ENCODE measurements around the gene ERCC6.

The ERCC6 gene

DNA sequence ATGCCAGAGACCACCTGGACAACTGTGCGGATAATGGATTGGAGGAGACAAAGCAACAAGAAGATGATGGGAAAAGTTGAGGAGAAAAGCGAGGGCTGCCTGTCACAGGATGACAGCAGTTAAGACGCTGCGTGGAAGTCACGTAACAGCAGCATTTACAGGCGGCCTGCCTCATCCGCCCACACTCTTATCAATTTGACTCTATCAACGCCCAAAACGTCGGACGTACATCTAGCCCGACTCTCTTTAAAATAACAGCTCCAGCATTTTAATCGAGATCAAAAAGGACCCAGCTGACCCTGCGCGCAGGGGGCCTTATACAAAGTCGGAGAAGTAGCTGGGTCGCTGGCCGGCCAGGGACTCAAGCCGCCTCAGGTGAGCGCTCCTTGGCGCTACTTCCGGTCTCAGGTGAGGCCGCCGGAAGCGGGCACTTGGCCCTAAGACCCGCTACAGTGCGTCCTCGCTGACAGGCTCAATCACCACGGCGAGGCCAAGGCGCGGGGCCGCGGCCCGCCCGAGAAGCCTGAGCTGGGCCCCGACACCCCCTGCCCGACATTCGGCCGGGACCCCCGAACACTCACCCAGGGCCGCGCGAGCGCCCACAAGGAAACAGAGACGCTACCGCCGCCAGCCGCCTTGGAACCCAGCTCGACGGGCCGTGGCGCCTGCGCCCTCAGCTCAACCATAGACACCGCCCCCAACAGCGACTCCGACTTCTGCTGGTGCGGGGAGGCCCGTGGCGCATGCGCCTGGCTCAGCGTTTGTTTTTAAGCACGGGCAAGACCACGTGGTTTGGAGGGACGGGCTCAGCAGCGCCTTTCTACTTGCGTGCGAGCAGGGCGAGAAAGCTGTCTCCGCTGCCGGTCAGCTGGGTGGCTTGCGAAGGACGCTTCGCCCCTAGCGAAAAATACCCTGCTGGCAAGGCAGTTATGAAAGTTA is at the start of gene ERCC6:
TSS of gene ERCC6 (minus strand) at position 741 of the 939 bp plus-strand sequence.
- no peaks in the 10 kb centered on the region for H3K27me3 ChIP-seq (ENCODE audit: control insufficient read depth in 1 of 2, insufficient read depth in 2 of 2, low read length in 2 of 2)
- H3K4me3 ChIP-seq (ENCODE audit: low read depth in 1 of 2, low read length in 2 of 2) = peak within 1 kb of the TSS; percentile 87 to 94
- H3K4me1 ChIP-seq (ENCODE audit: insufficient read depth, low read length) = peaks cover 16% of the 10 kb centered on the region
- H3K36me3 ChIP-seq (ENCODE audit: insufficient read depth, low read length) = no peaks in the 10 kb centered on the region
- peak within 1 kb of the TSS; percentile 60 for H3K9ac ChIP-seq (ENCODE audit: low read length)
- no peaks in the 10 kb centered on the region for H3K9me3 ChIP-seq (ENCODE audit: low read length)
- peak within 1 kb of the TSS; percentile 91 for H3K27ac ChIP-seq (ENCODE audit: low read depth, low read length)

DNA sequence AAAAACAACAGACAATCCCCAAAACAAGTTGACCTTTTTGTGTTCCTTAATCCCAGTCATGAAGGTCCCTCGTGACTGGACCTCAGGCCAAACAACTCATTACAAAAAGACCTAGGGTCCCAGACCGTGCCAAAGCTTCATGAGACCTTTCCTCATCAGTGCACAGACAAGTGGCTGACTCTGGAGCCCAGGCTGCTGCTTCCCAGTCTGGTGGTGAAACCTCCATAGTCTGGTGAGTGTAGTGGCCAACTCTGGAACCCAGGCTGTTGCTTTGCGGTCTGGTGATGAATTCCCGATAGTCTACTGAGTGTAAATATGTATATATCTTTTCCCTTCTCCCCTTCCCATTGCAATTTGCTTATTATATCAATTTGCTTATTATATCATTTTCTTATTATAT is 49.1 kb upstream of the ERCC6 start:
- Histone ChIP-seq H3K9me3 (ENCODE audit: low read length) (no peaks in the 10 kb centered on the region), H3K27me3 (ENCODE audit: control insufficient read depth in 1 of 2, insufficient read depth in 2 of 2, low read length in 2 of 2) (no peaks in the 10 kb centered on the region), H3K9ac (ENCODE audit: low read length) (no peak overlapping the region), H3K27ac (ENCODE audit: low read depth, low read length) (no peak overlapping the region), H3K4me1 (ENCODE audit: insufficient read depth, low read length) (no peaks in the 10 kb centered on the region), H3K4me3 (ENCODE audit: low read depth in 1 of 2, low read length in 2 of 2) (no peak overlapping the region), H3K36me3 (ENCODE audit: insufficient read depth, low read length) (no peaks in the 10 kb centered on the region)

DNA sequence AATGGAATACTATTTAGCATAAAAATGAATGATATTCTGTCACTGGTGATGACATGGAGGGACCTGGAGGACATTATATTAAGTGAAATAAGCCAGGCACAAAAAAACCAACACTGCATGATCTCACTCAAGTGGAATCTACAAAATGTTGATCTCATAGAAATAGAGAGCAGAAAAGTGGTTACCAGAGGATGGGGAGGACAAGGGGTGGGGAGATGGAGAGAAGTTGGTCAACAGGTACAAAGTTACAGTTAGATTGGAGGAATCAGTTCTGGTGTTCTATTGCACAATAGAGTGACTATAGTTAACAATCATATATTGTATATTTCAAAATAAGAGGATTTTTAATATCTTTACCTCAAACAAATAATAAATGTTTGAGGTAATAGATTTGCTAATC is 46.5 kb upstream of the ERCC6 start:
- no peak overlapping the region for H3K4me3 ChIP-seq (ENCODE audit: low read depth in 1 of 2, low read length in 2 of 2)

DNA sequence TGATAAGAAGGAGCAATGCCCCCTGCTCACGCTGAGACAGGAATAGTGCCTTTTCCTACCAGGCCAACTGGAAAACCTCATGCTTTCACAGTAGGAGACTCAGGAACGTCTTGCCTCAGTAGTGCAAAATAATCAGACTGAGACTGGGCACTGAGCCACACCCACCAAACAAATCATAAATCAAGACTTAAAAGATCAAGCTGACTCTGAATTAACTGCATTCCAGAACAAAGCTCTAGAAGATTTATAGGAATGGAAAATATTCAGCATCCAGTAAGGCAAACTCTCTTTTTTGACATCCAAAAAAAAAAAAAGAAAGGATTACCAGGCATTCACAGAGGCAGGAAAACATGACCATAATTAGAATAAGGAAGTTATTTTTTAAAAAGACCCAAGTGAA is 40.7 kb upstream of the ERCC6 start:
- Histone ChIP-seq H3K9me3 (ENCODE audit: low read length) (no peaks in the 10 kb centered on the region), H3K4me1 (ENCODE audit: insufficient read depth, low read length) (peaks cover 6% of the 10 kb centered on the region), H3K9ac (ENCODE audit: low read length) (no peak overlapping the region), H3K27ac (ENCODE audit: low read depth, low read length) (no peak overlapping the region), H3K27me3 (ENCODE audit: control insufficient read depth in 1 of 2, insufficient read depth in 2 of 2, low read length in 2 of 2) (no peaks in the 10 kb centered on the region), H3K36me3 (ENCODE audit: insufficient read depth, low read length) (no peaks in the 10 kb centered on the region), H3K4me3 (ENCODE audit: low read depth in 1 of 2, low read length in 2 of 2) (no peak overlapping the region)

More for the DNA sequence above, 46.5 kb upstream of the ERCC6 start:
- no peaks in the 10 kb centered on the region for H3K9me3 ChIP-seq (ENCODE audit: low read length)
- H3K27me3 ChIP-seq (ENCODE audit: control insufficient read depth in 1 of 2, insufficient read depth in 2 of 2, low read length in 2 of 2) = no peaks in the 10 kb centered on the region
- no peak overlapping the region for H3K9ac ChIP-seq (ENCODE audit: low read length)
- H3K36me3 ChIP-seq (ENCODE audit: insufficient read depth, low read length) = no peaks in the 10 kb centered on the region
- no peaks in the 10 kb centered on the region for H3K4me1 ChIP-seq (ENCODE audit: insufficient read depth, low read length)
- no peak overlapping the region for H3K27ac ChIP-seq (ENCODE audit: low read depth, low read length)

DNA sequence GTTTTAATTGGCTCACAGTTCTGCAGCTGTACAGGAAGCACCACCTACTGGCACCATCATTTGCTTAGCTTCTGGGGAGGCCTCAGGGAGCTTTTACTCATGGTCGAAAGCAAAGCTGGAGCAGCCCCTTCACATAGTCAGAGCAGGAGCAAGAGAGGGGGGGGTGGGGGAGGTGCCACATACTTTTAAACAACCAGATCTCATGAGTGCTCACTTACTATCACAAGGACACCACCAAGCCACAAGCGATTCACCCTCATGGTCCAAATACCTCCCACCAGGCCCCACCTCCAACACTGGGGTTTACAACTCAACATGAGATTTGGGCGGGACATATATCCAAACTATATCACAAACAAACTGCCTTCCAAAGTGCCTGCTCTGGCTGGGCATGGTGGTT is 39.5 kb upstream of the ERCC6 start:
- Histone ChIP-seq H3K27ac (ENCODE audit: low read depth, low read length) (no peak overlapping the region), H3K4me1 (ENCODE audit: insufficient read depth, low read length) (peaks cover 6% of the 10 kb centered on the region), H3K36me3 (ENCODE audit: insufficient read depth, low read length) (no peaks in the 10 kb centered on the region), H3K9me3 (ENCODE audit: low read length) (no peaks in the 10 kb centered on the region), H3K9ac (ENCODE audit: low read length) (no peak overlapping the region), H3K4me3 (ENCODE audit: low read depth in 1 of 2, low read length in 2 of 2) (no peak overlapping the region), H3K27me3 (ENCODE audit: control insufficient read depth in 1 of 2, insufficient read depth in 2 of 2, low read length in 2 of 2) (no peaks in the 10 kb centered on the region)

DNA sequence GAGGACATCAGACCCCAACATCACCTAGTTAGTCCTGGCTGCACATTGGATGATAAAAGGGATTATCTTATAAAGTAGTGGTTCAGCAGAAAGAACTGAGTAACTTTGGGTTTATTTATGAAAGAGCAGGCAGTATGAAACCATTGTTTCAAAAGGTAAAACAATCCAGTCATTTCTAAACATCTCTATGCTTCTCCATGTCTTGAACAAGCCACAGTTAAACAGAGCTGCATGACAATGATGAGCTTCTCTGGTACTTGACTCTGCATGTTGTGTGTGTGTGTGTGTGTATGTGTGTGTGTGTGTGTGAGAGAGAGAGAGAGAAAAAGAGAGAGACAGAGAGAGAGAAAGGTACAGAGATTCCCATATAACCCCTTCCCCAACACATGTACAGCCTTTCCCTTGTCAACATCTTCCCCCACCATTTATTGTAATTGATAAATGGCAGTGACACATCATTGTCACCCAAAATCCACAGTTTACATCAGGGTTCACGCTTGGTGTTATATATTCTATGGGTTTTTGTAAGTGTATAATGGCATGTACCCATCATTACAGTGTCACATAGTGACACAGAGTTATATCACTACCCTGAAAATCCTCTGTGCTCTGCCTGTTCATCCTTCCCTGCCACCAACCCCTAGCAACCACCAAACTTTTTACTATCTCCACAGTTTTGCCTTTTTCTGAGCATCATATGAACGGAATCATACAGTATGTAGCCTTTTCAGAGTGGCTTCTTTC is 38.4 kb upstream of the ERCC6 start:
- H3K27ac ChIP-seq (ENCODE audit: low read depth, low read length) = no peak overlapping the region
- no peaks in the 10 kb centered on the region for H3K27me3 ChIP-seq (ENCODE audit: control insufficient read depth in 1 of 2, insufficient read depth in 2 of 2, low read length in 2 of 2)
- no peaks in the 10 kb centered on the region for H3K9me3 ChIP-seq (ENCODE audit: low read length)
- no peaks in the 10 kb centered on the region for H3K36me3 ChIP-seq (ENCODE audit: insufficient read depth, low read length)
- no peak overlapping the region for H3K9ac ChIP-seq (ENCODE audit: low read length)
- no peak overlapping the region for H3K4me3 ChIP-seq (ENCODE audit: low read depth in 1 of 2, low read length in 2 of 2)
- peaks cover 6% of the 10 kb centered on the region for H3K4me1 ChIP-seq (ENCODE audit: insufficient read depth, low read length)

DNA sequence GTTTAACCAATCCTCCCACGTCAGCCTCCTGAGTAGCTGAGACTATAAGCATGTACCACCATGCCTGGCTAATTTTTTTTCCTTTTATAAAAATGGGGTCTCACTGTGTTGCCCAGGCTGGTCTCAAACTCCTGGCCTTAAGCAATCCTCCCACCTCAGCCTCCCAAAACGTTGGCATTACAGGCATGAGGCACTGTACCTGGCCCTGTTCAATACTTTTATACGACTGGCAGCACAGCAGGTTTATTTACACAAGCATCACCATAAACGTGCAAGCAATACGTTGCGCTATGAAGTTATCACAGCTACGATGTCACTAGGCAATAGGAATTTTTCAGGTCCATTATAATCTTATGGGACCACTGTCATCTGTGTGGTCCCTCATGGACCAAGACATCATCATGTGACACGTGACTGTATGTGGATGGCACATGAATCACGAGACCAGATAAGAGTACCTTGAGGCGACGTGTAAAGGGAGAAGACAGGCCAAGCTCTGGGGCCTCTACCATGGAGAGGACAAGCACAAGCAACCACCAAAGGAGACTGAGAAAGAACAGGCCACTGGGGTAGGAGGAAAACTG is 36.7 kb upstream of the ERCC6 start:
- Histone ChIP-seq H3K36me3 (ENCODE audit: insufficient read depth, low read length) (no peaks in the 10 kb centered on the region), H3K9me3 (ENCODE audit: low read length) (no peaks in the 10 kb centered on the region), H3K9ac (ENCODE audit: low read length) (no peak overlapping the region), H3K4me1 (ENCODE audit: insufficient read depth, low read length) (peaks cover 12% of the 10 kb centered on the region), H3K4me3 (ENCODE audit: low read depth in 1 of 2, low read length in 2 of 2) (no peak overlapping the region), H3K27me3 (ENCODE audit: control insufficient read depth in 1 of 2, insufficient read depth in 2 of 2, low read length in 2 of 2) (no peaks in the 10 kb centered on the region), H3K27ac (ENCODE audit: low read depth, low read length) (no peak overlapping the region)

DNA sequence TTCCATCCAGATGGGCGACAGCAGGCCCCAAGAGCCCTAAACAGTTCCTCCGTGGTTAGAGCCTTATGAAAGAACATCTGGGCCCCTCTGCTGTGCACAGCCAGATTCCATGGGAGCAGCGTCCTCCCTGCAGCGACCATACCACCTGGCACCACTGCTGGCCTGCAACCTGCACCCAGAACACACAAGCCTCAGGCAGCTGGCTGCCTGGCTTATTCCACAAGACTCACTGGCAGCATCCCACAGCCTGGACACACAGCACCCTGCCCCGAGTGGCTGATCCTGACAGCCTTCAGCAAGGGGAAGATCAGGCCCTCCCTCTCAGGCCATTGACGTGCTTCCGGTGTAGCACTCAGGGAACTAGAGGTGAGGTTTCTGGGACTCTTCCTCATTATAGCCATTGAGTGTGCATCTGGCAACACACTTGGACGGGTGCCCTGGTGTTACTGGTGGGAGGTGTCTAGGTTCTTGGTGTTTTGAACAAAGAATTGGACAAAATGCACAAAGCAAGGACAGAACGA is 33.7 kb upstream of the ERCC6 start:
- H3K9ac ChIP-seq (ENCODE audit: low read length) = no peak overlapping the region
- H3K4me1 ChIP-seq (ENCODE audit: insufficient read depth, low read length) = peaks cover 6% of the 10 kb centered on the region
- no peaks in the 10 kb centered on the region for H3K9me3 ChIP-seq (ENCODE audit: low read length)
- no peaks in the 10 kb centered on the region for H3K27me3 ChIP-seq (ENCODE audit: control insufficient read depth in 1 of 2, insufficient read depth in 2 of 2, low read length in 2 of 2)
- H3K36me3 ChIP-seq (ENCODE audit: insufficient read depth, low read length) = no peaks in the 10 kb centered on the region
- H3K4me3 ChIP-seq (ENCODE audit: low read depth in 1 of 2, low read length in 2 of 2) = no peak overlapping the region
- H3K27ac ChIP-seq (ENCODE audit: low read depth, low read length) = no peak overlapping the region

DNA sequence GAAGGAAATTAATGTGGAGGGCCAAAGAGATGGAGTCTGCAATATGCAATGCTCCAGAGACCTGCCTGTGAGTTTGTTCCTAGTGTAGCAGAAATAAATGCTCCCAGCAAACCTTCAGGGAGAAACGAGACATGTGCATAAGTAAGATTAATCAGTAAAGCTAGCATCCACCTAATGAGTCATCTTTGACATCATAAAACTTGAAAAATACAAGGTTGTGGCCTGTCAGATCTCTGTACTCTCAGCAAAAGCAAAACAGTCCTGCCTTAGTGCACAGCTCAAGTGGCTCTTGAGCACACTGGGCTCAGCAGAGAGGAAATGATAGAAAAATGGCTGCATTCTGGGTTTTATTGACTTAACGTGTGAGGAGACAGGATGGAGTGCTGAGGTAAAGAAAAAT is 32.5 kb upstream of the ERCC6 start:
- H3K9ac ChIP-seq (ENCODE audit: low read length) = no peak overlapping the region
- H3K4me1 ChIP-seq (ENCODE audit: insufficient read depth, low read length) = peaks cover 6% of the 10 kb centered on the region
- no peak overlapping the region for H3K27ac ChIP-seq (ENCODE audit: low read depth, low read length)
- H3K9me3 ChIP-seq (ENCODE audit: low read length) = no peaks in the 10 kb centered on the region
- H3K36me3 ChIP-seq (ENCODE audit: insufficient read depth, low read length) = no peaks in the 10 kb centered on the region
- H3K27me3 ChIP-seq (ENCODE audit: control insufficient read depth in 1 of 2, insufficient read depth in 2 of 2, low read length in 2 of 2) = no peaks in the 10 kb centered on the region
- no peak overlapping the region for H3K4me3 ChIP-seq (ENCODE audit: low read depth in 1 of 2, low read length in 2 of 2)

DNA sequence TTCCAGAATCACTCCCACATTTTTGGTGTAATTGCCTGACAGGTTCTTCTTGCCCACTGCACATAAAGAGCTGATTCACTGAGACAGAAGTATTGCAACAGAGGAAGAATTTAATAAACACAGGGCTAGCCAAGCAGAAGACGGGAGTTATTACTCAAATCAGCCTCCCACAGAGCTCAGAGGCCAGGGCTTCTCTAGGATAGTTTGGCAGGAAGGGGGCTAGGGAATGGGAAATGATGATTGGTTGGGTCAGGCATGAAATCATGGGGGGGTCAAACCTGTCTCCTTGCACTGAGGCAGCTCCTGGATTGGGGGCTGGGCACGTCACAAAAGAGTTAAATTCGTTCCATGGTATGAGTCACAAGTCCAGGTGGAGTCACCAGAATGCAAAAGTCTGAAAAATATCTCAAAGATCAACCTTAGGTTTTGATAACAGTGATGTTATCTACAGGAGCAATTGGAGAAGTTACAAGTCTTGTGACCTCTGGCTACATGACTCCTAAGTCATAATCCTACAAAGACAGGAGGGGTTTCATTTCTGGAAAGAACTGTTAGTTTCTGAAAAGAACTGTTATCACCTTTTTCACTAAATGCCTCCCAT is 30.2 kb upstream of the ERCC6 start:
- Histone ChIP-seq H3K9ac (ENCODE audit: low read length) (no peak overlapping the region), H3K9me3 (ENCODE audit: low read length) (no peaks in the 10 kb centered on the region), H3K36me3 (ENCODE audit: insufficient read depth, low read length) (no peaks in the 10 kb centered on the region), H3K4me1 (ENCODE audit: insufficient read depth, low read length) (peaks cover 6% of the 10 kb centered on the region), H3K27me3 (ENCODE audit: control insufficient read depth in 1 of 2, insufficient read depth in 2 of 2, low read length in 2 of 2) (no peaks in the 10 kb centered on the region), H3K27ac (ENCODE audit: low read depth, low read length) (no peak overlapping the region), H3K4me3 (ENCODE audit: low read depth in 1 of 2, low read length in 2 of 2) (no peak overlapping the region)

DNA sequence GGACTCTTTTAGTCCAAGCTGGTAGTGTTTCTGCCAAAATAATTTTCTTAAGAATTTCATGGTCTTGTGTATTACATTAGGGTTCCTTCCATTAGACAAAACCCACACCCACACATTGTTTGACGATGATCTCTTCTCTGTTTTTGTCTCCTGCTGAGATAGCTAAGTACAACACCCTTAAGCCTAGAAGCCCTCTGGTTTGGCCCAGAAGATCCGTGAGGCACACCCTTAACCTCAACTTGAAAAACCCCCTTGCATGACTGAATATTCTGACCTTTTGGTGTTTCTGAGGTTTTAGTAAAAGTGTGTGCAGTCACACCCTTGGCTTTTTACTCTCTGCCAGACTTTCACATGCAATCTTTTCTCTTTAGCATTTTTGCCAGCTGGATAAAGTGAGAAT is 29.3 kb upstream of the ERCC6 start:
- Histone ChIP-seq H3K4me1 (ENCODE audit: insufficient read depth, low read length) (peaks cover 6% of the 10 kb centered on the region), H3K36me3 (ENCODE audit: insufficient read depth, low read length) (no peaks in the 10 kb centered on the region), H3K4me3 (ENCODE audit: low read depth in 1 of 2, low read length in 2 of 2) (no peak overlapping the region), H3K27me3 (ENCODE audit: control insufficient read depth in 1 of 2, insufficient read depth in 2 of 2, low read length in 2 of 2) (no peaks in the 10 kb centered on the region), H3K9me3 (ENCODE audit: low read length) (no peaks in the 10 kb centered on the region), H3K27ac (ENCODE audit: low read depth, low read length) (no peak overlapping the region), H3K9ac (ENCODE audit: low read length) (no peak overlapping the region)

Data from muscle layer of colon (tissue), 2 donors.